Fibroblast of lung (primary cell): ENCODE results near the gene ZBTB45.

Source experiments
- EZH2 ChIP-seq: IDR thresholded peaks from 2 replicates; pipeline ENCODE4 v1.5.1; 2012; ENCODE audit warnings: low read length, control low read depth, mild to moderate bottlenecking; ENCODE audit errors: missing control alignments
- TF ChIP-seq, protein P1 (sequence below), 2 donors: IDR thresholded peaks in 1 of 2; conservative IDR thresholded peaks in 1 of 2; 1 replicate in 1 of 2; 2 replicates in 1 of 2; pipeline ENCODE4 v1.5.1; 2011 to 2012; ENCODE audit warnings: low read length in 2 of 2, control low read depth in 1 of 2, inconsistent platforms in 1 of 2, low read depth in 1 of 2, mild to moderate bottlenecking in 1 of 2

DNA sequence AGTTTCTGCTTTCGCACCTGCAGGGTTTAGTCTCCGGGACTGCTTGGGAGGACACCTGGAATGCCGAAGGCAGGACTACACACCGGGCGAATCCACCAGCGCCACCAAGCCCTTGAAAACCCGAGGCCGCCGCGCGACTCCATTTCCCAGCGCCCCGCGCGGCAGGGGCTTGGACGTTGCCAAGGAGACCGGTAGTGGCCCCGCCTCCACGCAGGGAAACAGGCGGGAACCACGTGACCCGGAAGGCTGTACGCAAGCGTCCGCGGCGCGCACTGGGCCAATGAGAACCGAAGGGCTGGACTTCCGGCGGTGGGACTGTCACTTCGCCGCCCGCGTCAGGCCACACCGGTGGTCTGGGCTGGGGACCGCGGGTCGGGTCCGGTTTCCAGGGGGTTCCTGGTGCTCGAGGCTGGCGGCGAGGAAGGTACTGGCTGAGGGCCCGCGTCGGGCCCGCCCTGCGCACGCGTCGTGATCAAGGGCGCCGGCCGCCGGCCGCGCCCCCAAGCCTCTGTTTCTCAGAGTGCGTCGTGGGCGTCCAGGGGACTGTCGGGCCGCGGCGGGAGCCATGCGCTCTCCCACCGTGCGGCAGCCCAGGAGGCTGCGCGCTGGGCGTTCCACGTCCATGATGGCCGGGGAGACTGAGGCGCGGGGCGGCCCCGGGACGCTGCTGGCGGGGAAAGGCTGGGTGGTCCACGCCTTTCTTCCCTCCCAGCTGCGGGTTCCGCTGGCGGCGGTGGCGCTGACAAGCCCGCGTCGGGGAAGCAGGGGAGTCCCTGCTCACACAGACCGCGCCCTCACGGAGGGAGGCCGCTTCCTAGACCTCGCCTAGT lies 52.6 kb downstream of the ZBTB45 start, which contains the start of gene ZNF324:
- TF ChIP-seq, protein P1, sequence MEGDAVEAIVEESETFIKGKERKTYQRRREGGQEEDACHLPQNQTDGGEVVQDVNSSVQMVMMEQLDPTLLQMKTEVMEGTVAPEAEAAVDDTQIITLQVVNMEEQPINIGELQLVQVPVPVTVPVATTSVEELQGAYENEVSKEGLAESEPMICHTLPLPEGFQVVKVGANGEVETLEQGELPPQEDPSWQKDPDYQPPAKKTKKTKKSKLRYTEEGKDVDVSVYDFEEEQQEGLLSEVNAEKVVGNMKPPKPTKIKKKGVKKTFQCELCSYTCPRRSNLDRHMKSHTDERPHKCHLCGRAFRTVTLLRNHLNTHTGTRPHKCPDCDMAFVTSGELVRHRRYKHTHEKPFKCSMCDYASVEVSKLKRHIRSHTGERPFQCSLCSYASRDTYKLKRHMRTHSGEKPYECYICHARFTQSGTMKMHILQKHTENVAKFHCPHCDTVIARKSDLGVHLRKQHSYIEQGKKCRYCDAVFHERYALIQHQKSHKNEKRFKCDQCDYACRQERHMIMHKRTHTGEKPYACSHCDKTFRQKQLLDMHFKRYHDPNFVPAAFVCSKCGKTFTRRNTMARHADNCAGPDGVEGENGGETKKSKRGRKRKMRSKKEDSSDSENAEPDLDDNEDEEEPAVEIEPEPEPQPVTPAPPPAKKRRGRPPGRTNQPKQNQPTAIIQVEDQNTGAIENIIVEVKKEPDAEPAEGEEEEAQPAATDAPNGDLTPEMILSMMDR (conservative IDR thresholded peaks at IDR 0.05 in 1 of 2, IDR thresholded peaks at IDR 0.05 in 1 of 2; ENCODE audit: low read depth in 1 of 2, low read length in 2 of 2), result no peak
- no peak for TF ChIP-seq EZH2
